Lower leg skin (tissue), 3 donors: ENCODE data around the gene AMPD3.

Experiments used
- POLR2A ChIP-seq, 2 donors: fragments of 450-650 bp; IDR thresholded peaks; one replicate each; pipeline ENCODE4 v1.6.1; 2016 to 2017; ENCODE audit warnings: antibody characterized with exemption in 2 of 2, mild to moderate bottlenecking in 1 of 2, moderate library complexity in 1 of 2
- TF ChIP-seq, protein P1 (sequence below), 3 donors: fragments of 450-650 bp; IDR thresholded peaks; one replicate each; pipeline ENCODE4 v1.5.1; 2016; ENCODE audit warnings: antibody characterized with exemption in 3 of 3, mild to moderate bottlenecking in 3 of 3, moderate library complexity in 2 of 3

DNA sequence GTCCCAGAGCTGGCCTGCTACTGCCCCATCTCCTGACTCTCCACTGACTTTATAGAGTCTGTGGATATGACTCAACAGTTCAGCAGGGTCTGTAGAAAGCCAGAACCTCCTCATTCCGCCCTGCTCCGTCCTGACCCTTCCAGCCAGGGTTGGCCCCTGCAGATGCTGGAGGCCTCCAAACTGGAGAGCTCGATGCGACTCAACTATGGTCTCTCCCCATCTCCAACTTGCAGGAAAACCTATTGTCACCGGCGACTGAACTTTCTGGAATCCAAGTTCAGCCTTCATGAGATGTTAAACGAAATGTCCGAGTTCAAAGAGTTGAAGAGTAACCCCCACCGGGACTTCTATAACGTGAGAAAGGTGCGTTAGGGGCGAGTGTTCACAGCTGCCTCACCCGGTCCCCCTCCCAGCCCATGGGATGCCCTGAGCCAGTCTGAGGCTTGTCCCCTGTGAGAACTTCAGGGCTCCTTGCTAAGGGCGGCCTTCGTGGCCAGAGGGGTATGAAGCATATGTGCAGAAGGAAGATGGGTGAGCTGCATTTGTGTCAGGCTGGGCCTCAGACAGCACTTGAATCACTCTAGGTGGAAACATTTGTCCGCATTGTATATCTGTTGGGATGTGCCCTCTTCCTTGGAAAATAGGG is 32.1 kb downstream of the AMPD3 start:
- TF ChIP-seq, protein P1, sequence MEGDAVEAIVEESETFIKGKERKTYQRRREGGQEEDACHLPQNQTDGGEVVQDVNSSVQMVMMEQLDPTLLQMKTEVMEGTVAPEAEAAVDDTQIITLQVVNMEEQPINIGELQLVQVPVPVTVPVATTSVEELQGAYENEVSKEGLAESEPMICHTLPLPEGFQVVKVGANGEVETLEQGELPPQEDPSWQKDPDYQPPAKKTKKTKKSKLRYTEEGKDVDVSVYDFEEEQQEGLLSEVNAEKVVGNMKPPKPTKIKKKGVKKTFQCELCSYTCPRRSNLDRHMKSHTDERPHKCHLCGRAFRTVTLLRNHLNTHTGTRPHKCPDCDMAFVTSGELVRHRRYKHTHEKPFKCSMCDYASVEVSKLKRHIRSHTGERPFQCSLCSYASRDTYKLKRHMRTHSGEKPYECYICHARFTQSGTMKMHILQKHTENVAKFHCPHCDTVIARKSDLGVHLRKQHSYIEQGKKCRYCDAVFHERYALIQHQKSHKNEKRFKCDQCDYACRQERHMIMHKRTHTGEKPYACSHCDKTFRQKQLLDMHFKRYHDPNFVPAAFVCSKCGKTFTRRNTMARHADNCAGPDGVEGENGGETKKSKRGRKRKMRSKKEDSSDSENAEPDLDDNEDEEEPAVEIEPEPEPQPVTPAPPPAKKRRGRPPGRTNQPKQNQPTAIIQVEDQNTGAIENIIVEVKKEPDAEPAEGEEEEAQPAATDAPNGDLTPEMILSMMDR (IDR thresholded peaks at IDR 0.05): no peak
- no peak for TF ChIP-seq POLR2A (IDR thresholded peaks at IDR 0.05)
